ENCODE results near the gene EPHA8. TPM values are rescaled to one million over a fixed set of nuclear protein-coding genes. Genes with fewer than 3 reads are reported as not detected.

The EPHA8 gene
- total RNA-seq = not detected

DNA sequence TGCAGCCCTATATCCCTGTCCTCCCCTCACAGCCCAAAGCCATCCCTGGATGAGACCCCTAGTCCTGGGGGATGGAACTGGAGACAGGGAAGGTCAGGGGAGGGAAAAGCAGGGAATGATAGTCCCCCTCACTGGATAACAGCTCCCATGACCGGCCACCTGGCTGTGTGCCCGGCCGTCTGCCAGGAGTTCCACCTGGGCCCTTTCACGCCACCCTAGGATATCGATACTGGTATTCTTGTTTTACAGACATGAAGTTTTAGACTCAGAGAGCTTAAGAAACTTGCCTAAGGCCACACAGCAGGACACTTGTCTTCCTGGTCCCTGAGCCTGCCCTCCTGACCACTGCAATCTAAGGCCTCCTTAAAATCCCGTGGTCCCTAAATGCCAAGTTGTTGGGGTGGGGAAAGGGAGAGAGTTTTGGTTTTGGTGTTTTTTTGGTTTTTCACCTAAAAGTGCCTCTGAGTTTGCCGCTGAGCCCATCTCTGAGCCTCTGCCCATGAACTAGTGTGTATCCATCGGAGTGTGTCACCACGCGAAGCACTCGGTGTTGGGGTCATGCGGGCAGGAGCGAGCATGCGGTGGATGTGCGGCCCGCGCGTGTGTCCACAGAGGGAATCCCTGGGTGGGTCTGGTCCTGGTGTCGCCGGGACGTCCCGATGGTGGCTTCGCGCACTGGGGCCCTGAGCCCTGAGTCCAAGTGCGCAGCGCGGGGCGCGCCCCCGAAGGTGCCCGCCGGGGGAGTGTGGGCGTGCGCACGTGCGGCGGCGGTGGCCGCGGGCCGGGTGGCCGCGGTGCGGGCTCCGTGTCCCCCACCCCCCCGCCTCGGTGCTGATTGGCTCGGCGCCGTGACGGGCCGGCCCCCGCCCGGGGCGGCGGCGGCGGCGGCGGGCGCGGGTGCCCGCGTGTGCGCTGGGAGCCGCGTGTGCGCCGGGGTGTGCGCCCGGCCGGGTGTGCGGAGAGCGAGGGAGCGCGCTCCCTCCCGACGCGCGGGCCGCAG is at the start of gene EPHA8:
TSS of gene EPHA8 (plus strand) at position 906 of the 1,000 bp plus-strand sequence. CDS start 147 bp downstream, outside the sequence.

DNA sequence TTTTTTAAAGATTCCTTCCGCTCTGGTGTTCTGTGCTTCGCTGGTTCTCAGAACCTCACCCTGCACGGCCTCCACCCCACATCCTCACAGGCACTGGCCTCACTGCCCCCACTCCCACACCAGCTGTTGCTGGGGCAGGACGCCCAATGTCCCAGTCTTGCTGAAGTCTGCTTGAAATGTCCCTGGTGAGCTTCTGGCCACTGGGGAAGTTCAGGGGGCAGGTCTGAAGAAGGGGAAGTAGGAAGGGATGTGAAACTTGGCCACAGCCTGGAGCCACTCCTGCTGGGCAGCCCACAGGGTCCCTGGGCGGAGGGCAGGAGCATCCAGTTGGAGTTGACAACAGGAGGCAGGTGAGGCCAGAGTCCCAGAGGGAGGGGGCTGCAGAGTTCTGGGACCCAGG is 73.1 kb downstream of the EPHA8 start, which contains the start of gene C1QA:
TSS of gene C1QA (plus strand) at position 276 of the 400 bp plus-strand sequence. CDS start 989 bp downstream, outside the sequence.

DNA sequence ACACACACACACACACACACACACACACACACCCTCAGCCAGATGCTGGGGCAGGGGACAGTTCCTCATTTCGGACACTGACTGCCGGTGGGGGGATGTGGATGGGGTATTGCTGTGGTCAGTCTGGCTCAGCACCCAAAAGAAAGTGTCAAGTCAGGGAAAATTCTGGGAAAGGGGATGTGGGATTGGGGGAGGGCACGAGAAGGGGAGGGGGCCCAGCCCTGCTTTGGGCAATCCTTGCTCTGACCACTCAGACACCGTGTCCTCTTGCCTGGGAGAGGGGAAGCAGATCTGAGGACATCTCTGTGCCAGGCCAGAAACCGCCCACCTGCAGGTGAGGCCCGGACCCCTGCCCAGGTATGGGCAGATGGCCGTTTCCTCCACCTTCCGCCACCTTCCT is 80.1 kb downstream of the EPHA8 start, which contains the start of gene C1QC:
TSS of gene C1QC (plus strand) at position 253 of the 400 bp plus-strand sequence. CDS start 391 bp downstream, outside the sequence.

DNA sequence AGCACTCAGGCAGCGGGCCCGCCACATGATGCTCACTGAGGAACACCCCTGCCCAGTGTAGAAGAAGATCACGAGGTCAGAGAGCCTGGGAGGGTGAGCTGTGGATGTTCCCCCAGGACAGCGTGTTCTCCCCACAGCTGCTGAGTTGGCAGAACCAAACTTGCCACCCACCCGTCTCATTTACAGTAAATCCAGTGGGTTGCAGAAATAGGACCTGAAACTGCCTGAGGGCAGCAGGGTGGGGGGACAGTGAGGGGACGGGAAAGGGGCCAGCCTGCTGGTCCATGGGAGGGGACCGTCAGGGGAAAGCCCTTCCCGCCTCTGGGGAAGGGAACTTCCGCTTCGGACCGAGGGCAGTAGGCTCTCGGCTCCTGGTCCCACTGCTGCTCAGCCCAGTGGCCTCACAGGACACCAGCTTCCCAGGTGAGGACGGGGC is 89.6 kb downstream of the EPHA8 start, which contains the start of gene C1QB:
TSS of gene C1QB (plus strand) at position 356 of the 436 bp plus-strand sequence. CDS start 6,227 bp downstream, outside the sequence.

Small RNA genes within 50 kb of the gene (microRNA-seq; reads per million reads assigned to microRNA genes)
- gene MIR6127 (ENCODE audit: borderline microRNAs expressed, borderline replicate concordance) = not detected

Other genes with a start within 250 kb of the EPHA8 start
- 10 to 100 TPM; 17.4 to 20.1 TPM for gene ZBTB40, start 111.6 kb upstream of the EPHA8 start, total RNA-seq
- not detected for gene C1QA, start 73.1 kb downstream of the EPHA8 start, total RNA-seq
- not detected for gene C1QC, start 80.1 kb downstream of the EPHA8 start, total RNA-seq
- not detected for gene C1QB, start 89.7 kb downstream of the EPHA8 start, total RNA-seq
- not detected for gene EPHB2, start 147.3 kb downstream of the EPHA8 start, total RNA-seq